GM12878 (cell line): ENCODE results near the gene HOXD1.

Experiments used
- ATF2 ChIP-seq: IDR thresholded peaks from 2 replicates; pipeline ENCODE4 v1.6.1; 2012; ENCODE audit warnings: low read length, inconsistent platforms
- CBX3 ChIP-seq: fragments of 200-600 bp; sonication (generic); IDR thresholded peaks from 2 replicates; pipeline ENCODE4 v1.6.1; 2016; ENCODE audit warnings: low read depth, borderline replicate concordance
- CTCF ChIP-seq, 3 experiments: IDR thresholded peaks in 2 of 3; conservative IDR thresholded peaks in 1 of 3; 2 replicates each; pipeline ENCODE4 v1.5.1; 2011; ENCODE audit warnings: low read depth in 3 of 3, low read length in 3 of 3, mild to moderate bottlenecking in 3 of 3, control low read depth in 2 of 3, moderate library complexity in 2 of 3, inconsistent platforms in 1 of 3, mixed read lengths in 1 of 3; ENCODE audit not compliant: control insufficient read depth in 2 of 3, insufficient read depth in 1 of 3; ENCODE audit errors: extremely low read depth in 1 of 3
- REST ChIP-seq: IDR thresholded peaks from 2 replicates; pipeline ENCODE4 v1.6.1; 2012; ENCODE audit warnings: mild to moderate bottlenecking, low read depth, low read length
- SP1 ChIP-seq: IDR thresholded peaks from one replicate; pipeline ENCODE4 v1.6.1; 2011; ENCODE audit warnings: low read depth, low read length
- ZBTB11 ChIP-seq: fragments of 450-650 bp; formaldehyde crosslinking; IDR thresholded peaks from 2 replicates; pipeline ENCODE4 v1.5.0; 2022; ENCODE audit warnings: mild to moderate bottlenecking, missing genetic modification characterization

- TF ChIP-seq SP1: no peak
- no peak for TF ChIP-seq CBX3
- TF ChIP-seq ATF2: no peak
- no peak for TF ChIP-seq ZBTB11 (CRISPR knock-in tag)
- TF ChIP-seq REST: no peak
- TF ChIP-seq CTCF (IDR thresholded peaks at IDR 0.05 in 2 of 3, conservative IDR thresholded peaks at IDR 0.05 in 1 of 3; ENCODE audit: control insufficient read depth in 2 of 3, extremely low read depth in 1 of 3, insufficient read depth in 1 of 3, low read depth in 3 of 3, low read length in 3 of 3): no peak
These were observed 24.8 kb upstream of the HOXD1 start for GRCh38 chr2:176163672-176164056.
